Activated CD4-positive, alpha-beta memory T cell treated with anti-CD3 and anti-CD28 coated beads, Interleukin-2, amount 10 ng/mL, durations not matched to agents 7 days and 5 days (primary cell): ENCODE measurements around the gene LMX1A. TPM values are rescaled to one million over a fixed set of nuclear protein-coding genes. Genes with fewer than 3 reads are reported as not detected.

ENCODE experiments used
- CTCF ChIA-PET: fragments of 350-600 bp; sonication (Branson Sonifier 250); formaldehyde crosslinking; loops from one replicate; lab custom pipeline; 2021; ENCODE audit warnings: antibody characterized with exemption, inconsistent platforms; lab: Charles Lee
- POLR2A ChIA-PET: fragments of 350-600 bp; sonication (Branson Sonifier 250); formaldehyde crosslinking; loops from one replicate; lab custom pipeline; 2021; ENCODE audit warnings: antibody characterized with exemption; lab: Charles Lee
- DNase-seq: peaks from one replicate; pipeline ENCODE4 v3.0.0-alpha.2; 2020
- H3K27ac Mint-ChIP-seq: one replicate; pipeline ENCODE4 v1.8.0; 2021; ENCODE audit warnings: mild to moderate bottlenecking, mixed read lengths
- H3K27me3 Mint-ChIP-seq: one replicate; pipeline ENCODE4 v1.8.0; 2021; ENCODE audit warnings: mixed read lengths
- H3K36me3 Mint-ChIP-seq: one replicate; pipeline ENCODE4 v1.8.0; 2021; ENCODE audit warnings: low read depth, mixed read lengths
- H3K4me1 Mint-ChIP-seq: one replicate; pipeline ENCODE4 v1.8.0; 2021; ENCODE audit warnings: mixed read lengths
- H3K4me3 Mint-ChIP-seq: one replicate; pipeline ENCODE4 v1.8.0; 2021; ENCODE audit warnings: mild to moderate bottlenecking, mixed read lengths
- H3K9me3 Mint-ChIP-seq: one replicate; pipeline ENCODE4 v1.8.0; 2021; ENCODE audit warnings: mixed read lengths
- total RNA-seq, 2 experiments: library from RNA; stranded (reverse); gene quantifications; one replicate each; pipeline ENCODE4 v1.2.3, GENCODE V29; 2021

LMX1A gene
- total RNA-seq, 2 experiments from 2014 or later, result not detected

DNA sequence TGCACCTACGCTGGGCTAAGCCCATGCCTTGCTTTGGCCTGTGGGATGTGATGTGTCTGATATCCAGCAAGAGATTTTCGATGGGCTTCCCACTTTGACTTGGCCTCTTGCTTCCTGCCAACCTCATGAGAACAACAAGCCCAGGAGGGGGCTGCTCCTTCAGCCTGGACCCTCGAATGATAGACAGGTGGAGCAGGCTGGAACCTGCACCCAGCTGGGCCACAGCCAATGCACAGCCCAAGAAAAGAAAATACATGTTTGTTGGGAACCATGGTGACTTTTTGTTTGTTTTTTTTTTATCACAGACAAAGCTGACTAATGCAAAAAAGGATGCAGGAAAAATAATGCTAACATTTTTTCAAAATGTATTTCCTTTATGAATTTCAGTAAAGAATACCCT is 144.3 kb downstream of the LMX1A start:
- no peak overlapping the region for H3K27ac Mint-ChIP-seq
- no peaks in the 10 kb centered on the region for H3K36me3 Mint-ChIP-seq
- POLR2A ChIA-PET, result no interaction called here
- CTCF ChIA-PET, result no interaction called here
- no peaks in the 10 kb centered on the region for H3K9me3 Mint-ChIP-seq
- no peaks in the 10 kb centered on the region for H3K27me3 Mint-ChIP-seq
- H3K4me3 Mint-ChIP-seq, result no peak overlapping the region
- no peaks in the 10 kb centered on the region for H3K4me1 Mint-ChIP-seq
- no peak for DNase-seq

DNA sequence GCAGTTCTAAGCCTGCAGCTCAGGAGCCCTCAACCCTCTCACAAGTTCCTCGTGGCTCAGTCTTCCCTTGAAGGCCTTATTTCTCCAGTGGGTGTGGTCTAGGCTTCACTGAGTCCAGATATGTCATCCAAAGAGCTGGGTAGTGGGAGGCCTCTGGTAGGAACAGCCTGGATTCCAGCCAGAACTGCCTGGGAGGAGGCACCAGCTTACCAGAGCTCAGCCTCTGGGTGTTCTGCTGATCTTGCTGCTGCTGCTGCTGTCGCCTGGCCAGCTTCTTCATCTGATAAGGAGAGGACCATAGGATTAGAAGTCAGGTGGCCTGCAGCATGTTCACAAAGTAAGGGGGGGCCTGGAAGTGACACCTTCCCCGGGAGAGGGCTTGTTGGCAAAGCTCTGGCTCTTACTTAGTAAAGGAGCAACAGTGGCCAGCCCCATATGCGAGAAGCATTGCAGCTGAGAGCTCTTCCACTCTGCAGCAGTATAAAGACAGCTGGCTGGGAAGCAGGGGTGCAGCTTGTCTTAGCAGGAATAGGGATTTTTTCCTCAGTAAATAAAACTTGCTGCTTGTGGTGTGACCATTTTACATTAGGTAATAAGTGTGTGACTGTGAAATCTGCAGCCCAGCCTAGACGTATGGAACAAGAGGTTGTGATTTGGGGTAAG is 148.5 kb downstream of the LMX1A start:
- H3K36me3 Mint-ChIP-seq, result no peaks in the 10 kb centered on the region
- no peak overlapping the region for H3K4me3 Mint-ChIP-seq
- no peaks in the 10 kb centered on the region for H3K4me1 Mint-ChIP-seq
- CTCF ChIA-PET, result no interaction called here
- DNase-seq, result no peak
- POLR2A ChIA-PET, result no interaction called here
- H3K9me3 Mint-ChIP-seq, result no peaks in the 10 kb centered on the region
- H3K27ac Mint-ChIP-seq, result no peak overlapping the region
- H3K27me3 Mint-ChIP-seq, result no peaks in the 10 kb centered on the region

DNA sequence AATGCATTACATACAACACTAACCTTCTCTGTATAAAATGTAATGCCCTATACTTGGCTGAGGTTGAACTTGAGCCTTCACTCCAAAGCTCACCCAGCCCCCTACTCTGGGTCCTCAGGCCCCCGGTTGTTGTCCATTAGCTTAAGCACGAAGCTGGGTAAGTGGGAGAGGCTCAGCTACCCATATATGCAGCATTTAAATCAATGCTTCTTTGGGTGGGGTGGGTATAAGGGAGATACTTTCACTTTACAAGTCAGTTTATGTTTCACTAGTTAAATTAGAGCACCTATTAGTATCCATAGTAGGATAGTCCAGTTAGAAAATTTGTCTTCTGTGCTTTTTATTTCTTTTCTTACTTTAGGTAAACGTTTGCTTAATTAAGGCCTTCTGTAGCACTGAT is 151.4 kb downstream of the LMX1A start:
- Mint-ChIP-seq H3K27me3 (no peaks in the 10 kb centered on the region), H3K27ac (no peak overlapping the region), H3K4me3 (no peak overlapping the region), H3K4me1 (no peaks in the 10 kb centered on the region), H3K9me3 (no peaks in the 10 kb centered on the region), H3K36me3 (no peaks in the 10 kb centered on the region)
- CTCF ChIA-PET, result no interaction called here
- no peak for DNase-seq
- POLR2A ChIA-PET, result no interaction called here

DNA sequence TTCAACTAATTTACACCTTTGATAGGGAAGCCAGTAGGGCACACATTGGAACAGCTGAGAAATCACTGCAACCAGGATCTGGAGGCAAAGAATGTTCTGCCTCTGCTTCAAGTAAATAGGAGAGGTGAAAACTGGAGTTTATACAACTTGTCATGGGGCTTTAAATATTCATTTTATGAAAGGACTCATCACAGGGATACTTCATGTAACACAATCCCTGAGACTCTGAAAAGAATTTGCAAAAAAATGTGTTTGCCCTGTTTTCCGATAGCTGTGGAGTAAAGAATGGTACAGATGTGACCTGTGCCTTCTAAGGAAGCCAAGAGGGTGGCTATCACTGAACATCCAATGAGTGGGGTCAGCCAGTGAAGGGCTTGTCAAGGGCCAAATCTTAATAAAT is 152.0 kb downstream of the LMX1A start:
- CTCF ChIA-PET, result no interaction called here
- Mint-ChIP-seq H3K9me3 (no peaks in the 10 kb centered on the region), H3K4me1 (no peaks in the 10 kb centered on the region), H3K36me3 (no peaks in the 10 kb centered on the region), H3K27ac (no peak overlapping the region), H3K27me3 (no peaks in the 10 kb centered on the region), H3K4me3 (no peak overlapping the region)
- POLR2A ChIA-PET, result no interaction called here
- DNase-seq, result no peak

DNA sequence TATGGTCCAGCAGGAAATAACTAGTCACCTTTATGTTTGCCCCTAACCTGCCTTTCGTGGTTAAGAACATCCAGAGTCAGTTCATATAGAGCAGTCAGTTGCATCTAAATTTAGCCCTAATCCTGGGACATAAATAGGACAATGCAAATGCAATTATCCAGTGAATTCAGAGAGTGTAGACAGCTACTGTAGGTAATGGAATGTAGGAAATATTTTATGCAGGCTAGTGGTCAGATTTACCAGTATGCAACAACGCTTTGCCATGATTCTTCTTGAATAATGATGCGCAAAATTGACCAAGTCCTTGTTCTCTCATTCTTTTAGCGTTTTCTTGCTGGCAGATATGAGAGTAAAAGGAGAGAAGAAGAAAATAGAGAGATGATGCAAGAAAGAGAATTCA is 165.4 kb downstream of the LMX1A start:
- ChIA-PET CTCF (no interaction called here), POLR2A (no interaction called here)
- H3K27ac Mint-ChIP-seq, result no peak overlapping the region
- no peaks in the 10 kb centered on the region for H3K36me3 Mint-ChIP-seq
- no peaks in the 10 kb centered on the region for H3K27me3 Mint-ChIP-seq
- H3K4me1 Mint-ChIP-seq, result no peaks in the 10 kb centered on the region
- no peak for DNase-seq
- no peak overlapping the region for H3K4me3 Mint-ChIP-seq
- no peaks in the 10 kb centered on the region for H3K9me3 Mint-ChIP-seq

DNA sequence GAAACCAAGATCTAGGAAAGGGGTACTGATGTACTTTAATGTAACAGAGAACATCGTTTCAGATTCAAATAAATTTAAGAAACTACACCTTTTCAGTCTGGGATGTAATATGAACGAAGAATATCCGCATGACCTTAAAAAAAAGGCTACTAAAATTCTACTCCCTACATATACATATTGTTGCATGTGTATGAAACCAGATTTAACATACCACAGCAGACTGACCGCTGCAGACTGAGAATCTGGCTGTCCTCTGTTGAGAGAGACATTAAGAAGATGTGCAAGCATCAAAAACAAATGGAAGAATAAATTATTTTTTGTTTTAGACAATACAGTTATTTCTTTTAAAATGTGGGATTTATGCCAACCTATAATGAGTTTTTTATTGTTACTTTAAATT is 166.6 kb downstream of the LMX1A start:
- H3K9me3 Mint-ChIP-seq, result no peaks in the 10 kb centered on the region
- POLR2A ChIA-PET, result no interaction called here
- H3K36me3 Mint-ChIP-seq, result no peaks in the 10 kb centered on the region
- DNase-seq, result no peak
- H3K4me1 Mint-ChIP-seq, result no peaks in the 10 kb centered on the region
- CTCF ChIA-PET, result no interaction called here
- no peaks in the 10 kb centered on the region for H3K27me3 Mint-ChIP-seq
- H3K4me3 Mint-ChIP-seq, result no peak overlapping the region
- H3K27ac Mint-ChIP-seq, result no peak overlapping the region

DNA sequence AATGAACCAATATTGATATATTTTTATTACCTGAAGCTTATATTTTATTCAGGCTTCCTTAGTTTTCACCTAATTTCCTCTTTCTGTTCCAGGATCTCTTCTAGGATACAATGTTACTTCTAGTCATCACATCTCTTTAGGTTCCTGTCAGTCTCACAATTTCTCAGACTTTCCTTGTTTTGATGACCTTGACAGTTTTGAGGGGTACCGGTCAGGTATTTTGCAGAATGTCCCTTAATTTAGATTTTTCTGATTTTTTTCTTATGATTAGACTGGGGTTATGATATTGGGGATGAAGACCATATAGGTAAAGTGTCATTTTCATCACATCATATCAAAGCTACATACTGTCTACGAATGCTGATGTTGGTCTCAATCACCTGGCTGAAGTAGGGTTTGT is 167.5 kb downstream of the LMX1A start:
- no peak overlapping the region for H3K27ac Mint-ChIP-seq
- no peaks in the 10 kb centered on the region for H3K27me3 Mint-ChIP-seq
- no peaks in the 10 kb centered on the region for H3K36me3 Mint-ChIP-seq
- no peaks in the 10 kb centered on the region for H3K4me1 Mint-ChIP-seq
- H3K9me3 Mint-ChIP-seq, result no peaks in the 10 kb centered on the region
- H3K4me3 Mint-ChIP-seq, result no peak overlapping the region
- ChIA-PET POLR2A (no interaction called here), CTCF (interaction anchor here (0.9 kb wide), 1 partner anchor 68 kb away, joined by 3 read pairs; no protein-coding TSS in a partner anchor)
- DNase-seq, result no peak

DNA sequence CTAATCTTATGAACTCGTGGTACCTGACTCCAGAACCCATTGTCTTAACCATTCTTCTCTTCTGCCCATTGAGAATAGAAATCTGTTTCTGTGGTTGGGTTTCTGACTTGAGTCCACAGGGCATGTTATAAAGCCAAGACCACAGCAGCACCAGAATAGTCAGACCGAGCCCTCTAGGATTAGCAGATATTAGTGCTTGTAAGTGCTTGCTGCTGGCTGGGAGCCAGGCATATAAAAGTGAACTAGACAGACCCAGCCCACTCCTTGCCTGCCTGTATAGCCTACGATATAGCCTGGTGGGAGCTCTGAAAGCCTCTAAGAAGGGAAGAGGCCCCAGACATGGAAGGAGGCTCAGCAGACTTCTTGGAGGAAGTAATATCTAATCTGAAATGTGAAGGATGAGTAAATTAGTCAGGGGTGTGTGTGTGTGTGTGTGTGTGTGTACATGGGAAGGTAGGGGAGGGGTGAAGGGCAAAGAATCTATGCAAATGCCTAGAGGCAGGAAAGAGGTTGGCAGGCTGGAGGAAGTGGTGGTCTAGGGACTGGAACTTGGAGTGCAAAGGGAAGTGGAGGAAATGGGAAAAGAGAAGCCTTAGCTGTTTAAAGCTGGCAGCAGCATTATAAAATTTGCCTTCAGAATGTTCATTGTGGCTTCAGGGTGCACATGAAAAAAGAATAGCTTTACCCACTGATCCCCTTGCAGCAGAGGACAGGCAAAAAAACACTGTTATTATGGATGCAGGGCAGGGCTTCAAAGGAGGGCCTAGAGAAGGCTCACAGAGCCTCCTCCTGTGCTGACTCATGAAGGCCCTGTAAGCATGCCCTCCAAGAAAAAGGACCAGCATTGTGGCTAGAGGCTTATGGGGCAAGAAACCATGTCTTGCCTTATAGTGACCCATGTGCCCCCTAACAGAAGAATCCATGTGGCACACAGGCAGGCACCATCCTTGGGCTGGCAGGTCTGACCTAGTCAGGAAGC is 169.2 kb downstream of the LMX1A start:
- Mint-ChIP-seq H3K27ac (no peak overlapping the region), H3K36me3 (no peaks in the 10 kb centered on the region), H3K27me3 (no peaks in the 10 kb centered on the region), H3K4me3 (no peak overlapping the region), H3K4me1 (no peaks in the 10 kb centered on the region), H3K9me3 (peaks cover 6% of the 10 kb centered on the region)
- no peak for DNase-seq
- POLR2A ChIA-PET, result no interaction called here
- CTCF ChIA-PET, result no interaction called here

DNA sequence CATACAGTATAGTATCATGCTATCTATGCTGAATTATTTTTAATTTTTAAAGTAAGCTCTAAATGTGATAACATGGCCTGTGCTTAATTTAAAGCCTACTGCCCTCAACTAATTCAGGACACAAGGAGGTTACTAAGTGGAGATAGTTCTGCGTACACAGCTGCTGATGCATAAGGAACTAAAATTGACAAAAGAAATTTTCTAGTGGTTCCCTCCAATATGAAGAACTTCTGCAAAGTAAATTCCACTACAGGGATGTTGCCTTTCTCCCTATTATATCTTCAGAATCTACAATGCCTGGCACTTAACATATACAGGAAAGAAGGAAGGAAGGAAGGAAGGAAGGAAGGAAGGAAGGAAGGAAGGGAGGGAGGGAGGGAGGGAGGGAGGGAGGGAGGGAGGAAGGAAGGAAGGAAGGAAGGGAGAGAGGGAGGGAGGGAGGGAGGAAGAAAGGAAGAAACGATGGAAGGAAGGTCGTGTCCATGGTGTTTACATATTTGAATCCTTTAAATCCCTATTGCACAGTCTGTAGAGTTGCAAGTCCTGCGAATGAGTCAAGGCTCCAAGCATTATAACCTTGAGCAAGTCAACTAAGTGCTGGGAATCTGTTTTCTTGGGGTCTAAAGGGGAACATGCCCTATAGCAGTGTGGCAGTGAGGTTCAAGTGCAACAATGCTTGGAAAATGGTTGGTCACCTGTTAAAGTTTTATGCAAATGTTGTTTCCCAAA is 171.2 kb downstream of the LMX1A start:
- H3K4me3 Mint-ChIP-seq, result no peak overlapping the region
- no peaks in the 10 kb centered on the region for H3K36me3 Mint-ChIP-seq
- no peak overlapping the region for H3K27ac Mint-ChIP-seq
- ChIA-PET POLR2A (no interaction called here), CTCF (no interaction called here)
- DNase-seq, result no peak
- H3K9me3 Mint-ChIP-seq, result peaks cover 7% of the 10 kb centered on the region
- H3K4me1 Mint-ChIP-seq, result no peaks in the 10 kb centered on the region
- no peaks in the 10 kb centered on the region for H3K27me3 Mint-ChIP-seq

DNA sequence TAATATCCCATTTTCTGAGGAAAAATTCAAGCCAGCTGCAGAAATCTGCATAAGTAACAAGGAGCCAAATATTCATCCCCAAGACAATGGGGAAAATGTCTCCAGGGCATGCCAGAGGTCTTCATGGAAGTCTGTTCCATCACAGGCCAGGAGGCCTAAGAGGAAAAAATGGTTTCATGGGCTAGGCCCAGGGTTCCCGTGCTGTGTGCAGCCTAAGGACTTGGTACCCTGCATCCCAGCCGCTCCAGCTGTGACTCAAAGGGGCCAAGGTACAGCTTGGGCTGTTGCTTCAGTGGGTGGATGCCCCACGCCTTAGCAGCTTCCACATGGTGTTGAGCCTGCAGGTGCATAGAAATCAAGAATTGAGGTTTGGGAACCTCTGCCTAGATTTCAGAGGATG is 173.5 kb downstream of the LMX1A start:
- ChIA-PET POLR2A (no interaction called here), CTCF (no interaction called here)
- no peak overlapping the region for H3K4me3 Mint-ChIP-seq

DNA sequence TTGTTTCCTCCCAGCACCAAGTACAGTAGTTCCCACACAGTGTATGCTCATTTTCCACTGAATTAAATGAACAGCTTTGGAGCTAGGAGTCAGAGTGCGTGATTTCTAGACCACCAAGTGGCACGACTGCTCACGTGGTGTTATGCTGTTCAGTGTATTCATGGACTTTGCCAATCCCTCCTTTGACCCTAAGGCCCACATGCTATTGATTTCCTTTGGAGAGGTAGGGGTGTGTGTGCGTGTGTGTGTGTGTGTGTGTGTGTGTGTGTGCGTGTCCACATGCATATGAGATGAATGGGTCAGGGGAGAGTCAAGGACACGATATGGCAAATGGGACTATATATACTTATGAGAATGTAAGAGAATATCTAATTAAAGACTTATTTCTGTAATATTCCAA is 177.2 kb downstream of the LMX1A start:
- no peaks in the 10 kb centered on the region for H3K36me3 Mint-ChIP-seq
- H3K27me3 Mint-ChIP-seq, result no peaks in the 10 kb centered on the region
- no peak overlapping the region for H3K4me3 Mint-ChIP-seq
- no peaks in the 10 kb centered on the region for H3K4me1 Mint-ChIP-seq
- POLR2A ChIA-PET, result no interaction called here
- no peak overlapping the region for H3K27ac Mint-ChIP-seq
- no peak for DNase-seq
- H3K9me3 Mint-ChIP-seq, result peaks cover 7% of the 10 kb centered on the region
- CTCF ChIA-PET, result no interaction called here

More for the DNA sequence above, 173.5 kb downstream of the LMX1A start:
- Mint-ChIP-seq H3K36me3 (no peaks in the 10 kb centered on the region), H3K27ac (no peak overlapping the region), H3K9me3 (peaks cover 7% of the 10 kb centered on the region), H3K27me3 (no peaks in the 10 kb centered on the region), H3K4me1 (no peaks in the 10 kb centered on the region)
- DNase-seq, result no peak

DNA sequence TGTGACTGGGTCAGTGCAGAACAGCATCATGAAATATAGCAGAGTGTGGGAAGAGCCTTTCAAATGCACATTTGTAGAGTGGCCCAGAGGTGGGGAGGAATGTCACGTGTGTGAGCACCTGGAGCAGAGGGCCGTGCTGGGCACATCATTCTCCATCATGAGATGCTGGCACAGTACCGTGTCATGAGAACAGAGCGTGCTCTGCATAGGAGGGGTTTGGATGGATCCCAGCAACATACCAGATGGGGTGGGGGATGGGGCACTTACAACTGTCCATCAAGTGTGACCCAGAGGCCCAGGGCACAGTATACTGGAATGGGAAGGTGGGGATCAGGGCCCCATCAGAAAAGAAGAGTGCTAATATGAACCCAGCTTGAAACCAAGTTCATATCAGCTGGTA is 182.0 kb downstream of the LMX1A start:
- DNase-seq, result no peak
- Mint-ChIP-seq H3K9me3 (no peaks in the 10 kb centered on the region), H3K4me3 (no peak overlapping the region), H3K36me3 (no peaks in the 10 kb centered on the region), H3K4me1 (no peaks in the 10 kb centered on the region), H3K27me3 (no peaks in the 10 kb centered on the region), H3K27ac (no peak overlapping the region)
- POLR2A ChIA-PET, result no interaction called here
- CTCF ChIA-PET, result no interaction called here

DNA sequence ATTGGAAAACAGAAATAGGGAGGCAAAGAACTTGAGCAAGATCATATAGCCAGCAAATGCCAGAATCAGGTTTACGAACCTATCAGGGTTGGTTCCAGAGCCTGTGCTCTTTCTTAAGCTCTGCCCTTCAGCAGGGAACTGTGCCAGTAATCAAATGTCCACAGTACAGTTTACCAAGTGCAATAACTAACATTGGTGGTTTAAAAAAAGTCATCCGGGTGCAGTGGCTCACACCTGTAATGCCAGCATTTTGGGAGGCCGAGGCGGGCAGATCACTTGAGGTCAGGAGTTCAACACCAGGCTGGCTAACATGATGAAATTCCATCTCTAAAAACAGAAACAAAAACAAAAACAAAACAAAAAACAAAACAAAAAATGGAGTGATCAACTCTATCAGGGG is 182.7 kb downstream of the LMX1A start:
- no peak overlapping the region for H3K27ac Mint-ChIP-seq
- POLR2A ChIA-PET, result no interaction called here
- H3K4me3 Mint-ChIP-seq, result no peak overlapping the region
- no peaks in the 10 kb centered on the region for H3K4me1 Mint-ChIP-seq
- H3K9me3 Mint-ChIP-seq, result no peaks in the 10 kb centered on the region
- no peaks in the 10 kb centered on the region for H3K36me3 Mint-ChIP-seq
- no peak for DNase-seq
- H3K27me3 Mint-ChIP-seq, result no peaks in the 10 kb centered on the region
- CTCF ChIA-PET, result interaction anchor here (0.8 kb wide), 1 partner anchor 44 kb away, joined by 3 read pairs; no protein-coding TSS in a partner anchor
